Mesendoderm (in vitro differentiated cells): ENCODE data around the gene WNT9A.
"Not testable (repeated sequence)": the region's sequence is repeated elsewhere in the genome, so short reads cannot be mapped to it uniquely, and the experiment has no call there.

Source experiments
- DNase-seq: peaks from one replicate; pipeline ENCODE4 v3.0.0; 2013
- H2AK5ac ChIP-seq: 2 replicates; pipeline ENCODE4 v1.6.1; 2013; ENCODE audit warnings: low read length, inconsistent platforms
- H2BK120ac ChIP-seq: 2 replicates; pipeline ENCODE4 v1.6.1; 2013; ENCODE audit warnings: low read depth, mild to moderate bottlenecking, low read length, moderate library complexity, mixed read lengths
- H2BK15ac ChIP-seq: replicated peaks from 2 replicates; pipeline ENCODE4 v1.6.1; 2013; ENCODE audit warnings: low read depth, mild to moderate bottlenecking, moderate library complexity
- H2BK5ac ChIP-seq: 2 replicates; pipeline ENCODE4 v1.6.1; 2013; ENCODE audit warnings: low read length, inconsistent platforms
- H3K18ac ChIP-seq: 2 replicates; pipeline ENCODE4 v1.6.1; 2013; ENCODE audit warnings: mild to moderate bottlenecking, low read length, mixed read lengths
- H3K23ac ChIP-seq: one replicate; pipeline ENCODE4 v1.6.1; 2013; ENCODE audit warnings: low read length
- H3K27ac ChIP-seq: 2 replicates; pipeline ENCODE4 v1.5.1; 2013; ENCODE audit warnings: low read depth, mild to moderate bottlenecking, inconsistent platforms, low read length, moderate library complexity
- H3K27me3 ChIP-seq: 2 replicates; pipeline ENCODE4 v1.6.1; 2013; ENCODE audit warnings: low read length, control low read depth, mild to moderate bottlenecking, inconsistent platforms; ENCODE audit not compliant: insufficient read depth, poor library complexity
- H3K36me3 ChIP-seq: 2 replicates; pipeline ENCODE4 v1.6.1; 2013; ENCODE audit warnings: low read length, inconsistent platforms; ENCODE audit not compliant: control insufficient read depth, insufficient read depth
- H3K4ac ChIP-seq: one replicate; pipeline ENCODE4 v1.6.1; 2013; ENCODE audit warnings: low read depth, mild to moderate bottlenecking, low read length, moderate library complexity
- H3K4me1 ChIP-seq: 2 replicates; pipeline ENCODE4 v1.6.1; 2013; ENCODE audit warnings: low read depth, low read length, inconsistent platforms; ENCODE audit not compliant: control insufficient read depth
- H3K4me2 ChIP-seq: 2 replicates; pipeline ENCODE4 v1.6.1; 2013; ENCODE audit warnings: low read length
- H3K4me3 ChIP-seq: 2 replicates; pipeline ENCODE4 v1.5.1; 2013; ENCODE audit warnings: mild to moderate bottlenecking, low read length
- H3K56ac ChIP-seq: one replicate; pipeline ENCODE4 v1.6.1; 2013; ENCODE audit warnings: low read length
- H3K79me1 ChIP-seq: 2 replicates; pipeline ENCODE4 v1.6.1; 2013; ENCODE audit warnings: low read length, inconsistent platforms
- H3K79me2 ChIP-seq: 2 replicates; pipeline ENCODE4 v1.6.1; 2013; ENCODE audit warnings: mild to moderate bottlenecking, low read length; ENCODE audit not compliant: control insufficient read depth, insufficient read depth
- H3K9ac ChIP-seq: 2 replicates; pipeline ENCODE4 v1.6.1; 2013; ENCODE audit warnings: low read length, inconsistent platforms
- H4K5ac ChIP-seq: one replicate; pipeline ENCODE4 v1.6.1; 2013; ENCODE audit warnings: low read length
- H4K8ac ChIP-seq: one replicate; pipeline ENCODE4 v1.6.1; 2013; ENCODE audit warnings: low read depth, mild to moderate bottlenecking, control low read depth, low read length, moderate library complexity
- WGBS: extraction: QIAGEN DNeasy Blood & Tissue Kit; methylation state at CpG from one replicate; pipeline ENCODE4 v1.1.7; 2013; ENCODE audit warnings: low lambda C conversion rate, missing lambda C conversion rate; ENCODE audit not compliant: insufficient coverage; ENCODE audit errors: extremely low coverage; 5-methylcytosine and 5-hydroxymethylcytosine counted together

The WNT9A gene

GRCh38 chr1:227911376-227911775 lies 36.4 kb downstream of the WNT9A start:
- Histone ChIP-seq H3K36me3 (no peaks in the 10 kb centered on the region), H3K79me1 (no peaks in the 10 kb centered on the region), H3K18ac (no peak overlapping the region), H3K23ac (no peak overlapping the region), H3K4ac (no peak overlapping the region), H3K27ac (no peak overlapping the region), H3K79me2 (no peaks in the 10 kb centered on the region), H3K9ac (no peak overlapping the region), H2AK5ac (no peak overlapping the region), H4K8ac (no peak overlapping the region), H3K4me1 (peaks cover 2% of the 10 kb centered on the region), H3K56ac (no peak overlapping the region), H2BK15ac (no peak overlapping the region), H3K4me2 (no peak overlapping the region), H4K5ac (no peak overlapping the region), H2BK120ac (no peak overlapping the region), H2BK5ac (no peak overlapping the region), H3K27me3 (no peaks in the 10 kb centered on the region), H3K4me3 (no peak overlapping the region)
- no CpG with 5 or more reads among the region's 8 CpGs for WGBS
- no peak for DNase-seq

GRCh38 chr1:227910511-227911153 lies 37.1 kb downstream of the WNT9A start:
- H3K18ac ChIP-seq = no peak overlapping the region
- H3K4ac ChIP-seq = no peak overlapping the region
- H2BK5ac ChIP-seq = no peak overlapping the region
- H3K79me2 ChIP-seq = no peaks in the 10 kb centered on the region
- H4K5ac ChIP-seq = no peak overlapping the region
- no peak overlapping the region for H3K4me2 ChIP-seq
- no peak overlapping the region for H2BK120ac ChIP-seq
- no CpG with 5 or more reads among the region's 10 CpGs for WGBS
- no peak overlapping the region for H3K56ac ChIP-seq
- no peak overlapping the region for H3K23ac ChIP-seq
- H2BK15ac ChIP-seq = no peak overlapping the region
- H3K79me1 ChIP-seq = no peaks in the 10 kb centered on the region
- H3K9ac ChIP-seq = no peak overlapping the region
- no peak overlapping the region for H4K8ac ChIP-seq
- no peaks in the 10 kb centered on the region for H3K36me3 ChIP-seq
- H3K27me3 ChIP-seq = no peaks in the 10 kb centered on the region
- no peak for DNase-seq
- H2AK5ac ChIP-seq = no peak overlapping the region
- H3K4me1 ChIP-seq = peaks cover 2% of the 10 kb centered on the region
- H3K4me3 ChIP-seq = no peak overlapping the region
- H3K27ac ChIP-seq = no peak overlapping the region

- H3K27me3 ChIP-seq, H3K27ac ChIP-seq, H3K36me3 ChIP-seq, H3K9ac ChIP-seq, H3K4me3 ChIP-seq, H3K18ac ChIP-seq, H3K4me2 ChIP-seq, H3K4me1 ChIP-seq, H4K8ac ChIP-seq, H3K79me1 ChIP-seq, H2BK5ac ChIP-seq, H4K5ac ChIP-seq, DNase-seq, H2BK120ac ChIP-seq, H3K56ac ChIP-seq, H3K79me2 ChIP-seq, H2AK5ac ChIP-seq, H3K4ac ChIP-seq, H3K23ac ChIP-seq, H2BK15ac ChIP-seq: not testable (repeated sequence)
- WGBS = no CpG with 5 or more reads among the region's 8 CpGs
Observed at GRCh38 chr1:227909923-227910328, 37.8 kb downstream of the WNT9A start.

GRCh38 chr1:227909188-227909587 lies 38.5 kb downstream of the WNT9A start:
- Histone ChIP-seq H3K4ac (no peak overlapping the region), H3K79me2 (no peaks in the 10 kb centered on the region), H2BK120ac (no peak overlapping the region), H3K36me3 (no peaks in the 10 kb centered on the region), H3K79me1 (no peaks in the 10 kb centered on the region), H4K5ac (no peak overlapping the region), H4K8ac (no peak overlapping the region), H3K9ac (no peak overlapping the region), H3K4me1 (peaks cover 2% of the 10 kb centered on the region), H2BK5ac (no peak overlapping the region), H3K56ac (no peak overlapping the region), H3K23ac (no peak overlapping the region), H2AK5ac (no peak overlapping the region), H2BK15ac (no peak overlapping the region), H3K27me3 (no peaks in the 10 kb centered on the region), H3K4me3 (no peak overlapping the region), H3K27ac (no peak overlapping the region), H3K18ac (no peak overlapping the region), H3K4me2 (no peak overlapping the region)
- no peak for DNase-seq
- WGBS = 100% methylated on average over 1 of the region's 2 CpGs

GRCh38 chr1:227908359-227908758 lies 39.4 kb downstream of the WNT9A start:
- Histone ChIP-seq H3K56ac (no peak overlapping the region), H3K4me3 (no peak overlapping the region), H4K5ac (no peak overlapping the region), H3K79me2 (no peaks in the 10 kb centered on the region), H3K36me3 (no peaks in the 10 kb centered on the region), H3K27ac (no peak overlapping the region), H2BK5ac (no peak overlapping the region), H3K9ac (no peak overlapping the region), H3K18ac (no peak overlapping the region), H3K23ac (no peak overlapping the region), H2BK120ac (no peak overlapping the region), H4K8ac (no peak overlapping the region), H3K4ac (no peak overlapping the region), H3K4me1 (no peaks in the 10 kb centered on the region), H3K4me2 (no peak overlapping the region), H3K27me3 (no peaks in the 10 kb centered on the region), H3K79me1 (no peaks in the 10 kb centered on the region), H2AK5ac (no peak overlapping the region), H2BK15ac (no peak overlapping the region)
- no CpG with 5 or more reads among the region's 7 CpGs for WGBS
- no peak for DNase-seq

GRCh38 chr1:227907439-227908015 lies 40.2 kb downstream of the WNT9A start:
- DNase-seq = no peak
- Histone ChIP-seq H3K36me3 (no peaks in the 10 kb centered on the region), H4K5ac (no peak overlapping the region), H3K4me2 (no peak overlapping the region), H2BK15ac (no peak overlapping the region), H3K27ac (no peak overlapping the region), H3K79me1 (no peaks in the 10 kb centered on the region), H3K79me2 (no peaks in the 10 kb centered on the region), H3K9ac (no peak overlapping the region), H3K18ac (no peak overlapping the region), H3K27me3 (no peaks in the 10 kb centered on the region), H3K23ac (no peak overlapping the region), H3K4me1 (no peaks in the 10 kb centered on the region), H3K4me3 (no peak overlapping the region), H3K56ac (no peak overlapping the region), H2AK5ac (no peak overlapping the region), H2BK120ac (no peak overlapping the region), H3K4ac (no peak overlapping the region), H4K8ac (no peak overlapping the region), H2BK5ac (no peak overlapping the region)
- no CpG with 5 or more reads among the region's 13 CpGs for whole genome bisulfite sequencing
